SW480 (cell line): ENCODE measurements around the gene IL6ST.
"Not testable (repeated sequence)": the region's sequence is repeated elsewhere in the genome, so short reads cannot be mapped to it uniquely, and the experiment has no call there.

Source experiments
- DNase-seq: peaks from one replicate; pipeline ENCODE4 v3.0.0-alpha.2; 2016; ENCODE audit warnings: low spot score

The IL6ST gene

GRCh38 chr5:55965525-55965924 lies 29.2 kb downstream of the IL6ST start:
- no peak for DNase-seq

- DNase-seq, result no peak
Observed at GRCh38 chr5:55960779-55961178, 34.0 kb downstream of the IL6ST start.

GRCh38 chr5:55959208-55959607 lies 35.6 kb downstream of the IL6ST start:
- DNase-seq, result no peak

GRCh38 chr5:55941154-55941553 lies 53.6 kb downstream of the IL6ST start:
- not testable (repeated sequence) for DNase-seq

- DNase-seq, result not testable (repeated sequence)
Observed at GRCh38 chr5:55937598-55937997, 57.2 kb downstream of the IL6ST start.

GRCh38 chr5:55936100-55936693 lies 58.6 kb downstream of the IL6ST start:
- peak; percentile 64 for DNase-seq

- DNase-seq, result no peak
Observed at GRCh38 chr5:55935371-55935770, 59.4 kb downstream of the IL6ST start.

- DNase-seq, result no peak
Observed at GRCh38 chr5:55934720-55935119, 60.0 kb downstream of the IL6ST start.

- peak; percentile 73 for DNase-seq
Observed at GRCh38 chr5:55934115-55934613, 60.6 kb downstream of the IL6ST start.

GRCh38 chr5:55933377-55934114 lies 61.2 kb downstream of the IL6ST start:
- DNase-seq, result no peak

GRCh38 chr5:55932700-55933099 lies 62.1 kb downstream of the IL6ST start:
- no peak for DNase-seq

GRCh38 chr5:55929020-55929799 lies 65.6 kb downstream of the IL6ST start:
- no peak for DNase-seq

- no peak for DNase-seq
Observed at GRCh38 chr5:55927861-55928655, 66.7 kb downstream of the IL6ST start.

GRCh38 chr5:55926476-55926875 lies 68.3 kb downstream of the IL6ST start:
- DNase-seq, result no peak

- no peak for DNase-seq
Observed at GRCh38 chr5:55925712-55926111, 69.1 kb downstream of the IL6ST start.

- DNase-seq, result no peak
Observed at GRCh38 chr5:55925181-55925580, 69.6 kb downstream of the IL6ST start.

GRCh38 chr5:55924744-55925143 lies 70.0 kb downstream of the IL6ST start:
- no peak for DNase-seq

- no peak for DNase-seq
Observed at GRCh38 chr5:55923865-55924500, 70.8 kb downstream of the IL6ST start.

GRCh38 chr5:55923177-55923771 lies 71.5 kb downstream of the IL6ST start:
- DNase-seq, result no peak

- no peak for DNase-seq
Observed at GRCh38 chr5:55921617-55922016, 73.1 kb downstream of the IL6ST start.

GRCh38 chr5:55920784-55921183 lies 74.0 kb downstream of the IL6ST start:
- DNase-seq, result no peak
